ENCODE measurements around the gene PRELID2.

PRELID2 gene

DNA sequence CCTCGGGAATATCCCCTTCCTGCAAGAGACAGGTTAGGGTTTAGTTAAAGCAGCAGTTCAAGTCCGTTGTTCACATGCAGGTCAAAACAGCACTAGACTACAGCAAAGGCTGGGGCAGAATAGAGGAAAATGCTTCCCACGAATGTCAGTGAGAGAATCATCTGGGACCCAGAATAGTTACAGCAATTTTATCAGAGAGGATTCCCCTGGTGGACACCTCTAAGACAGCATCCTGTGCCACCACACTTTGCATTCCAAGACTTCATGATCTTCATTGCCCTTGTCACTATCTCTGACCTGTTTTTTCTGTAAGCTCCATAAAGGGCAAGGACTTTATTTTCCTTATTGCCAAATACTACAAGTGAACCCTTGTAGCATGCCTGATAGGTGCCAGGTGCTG, 24.8 kb upstream of the PRELID2 start:
- no peak for TF ChIP-seq CTCF (conservative IDR thresholded peaks at IDR 0.05)

DNA sequence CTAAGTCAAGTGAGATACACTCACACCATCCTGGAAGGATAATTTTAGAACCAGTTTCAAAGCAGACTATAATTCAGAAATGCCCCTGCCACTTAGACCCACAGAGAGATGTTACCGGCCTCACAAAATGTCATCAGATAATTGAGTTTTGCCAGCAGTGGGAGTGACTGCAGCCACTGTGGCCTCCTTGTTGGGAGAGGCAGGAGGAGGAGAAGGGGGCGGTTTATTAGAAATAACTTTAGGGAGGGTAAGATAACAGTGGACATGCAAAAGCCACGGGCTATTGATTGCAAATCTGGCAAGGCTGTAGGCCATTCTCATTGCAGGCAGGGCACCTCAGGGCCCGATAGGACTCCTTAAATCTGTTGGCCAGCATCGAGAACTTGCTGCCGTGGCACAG, 24.3 kb upstream of the PRELID2 start:
- no peak for TF ChIP-seq CTCF (conservative IDR thresholded peaks at IDR 0.05)

More for the DNA sequence above, 24.8 kb upstream of the PRELID2 start:
- H3K27ac ChIP-seq: no peak overlapping the region

DNA sequence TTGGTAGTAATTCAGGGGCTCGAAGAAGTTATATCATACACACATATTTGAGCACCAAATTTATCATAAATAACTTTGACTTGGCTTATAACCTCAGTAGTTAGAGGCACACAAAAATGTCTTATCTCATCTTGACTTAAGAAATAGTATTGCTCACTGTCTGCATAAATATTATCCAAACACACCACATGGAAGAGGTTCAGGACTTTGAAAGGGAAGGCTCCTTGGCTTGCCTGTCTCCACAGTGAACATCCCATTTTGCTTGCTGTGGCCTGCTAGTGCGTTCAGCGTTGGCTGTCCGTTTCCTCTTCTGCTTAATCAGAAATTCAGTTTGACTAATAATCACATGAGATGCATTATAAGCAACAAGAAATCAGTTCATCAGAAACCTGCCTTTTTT, 23.8 kb upstream of the PRELID2 start:
- no peak for TF ChIP-seq CTCF (conservative IDR thresholded peaks at IDR 0.05)
- H3K27ac ChIP-seq: no peak overlapping the region

More for the DNA sequence above, 24.3 kb upstream of the PRELID2 start:
- no peak overlapping the region for H3K27ac ChIP-seq

DNA sequence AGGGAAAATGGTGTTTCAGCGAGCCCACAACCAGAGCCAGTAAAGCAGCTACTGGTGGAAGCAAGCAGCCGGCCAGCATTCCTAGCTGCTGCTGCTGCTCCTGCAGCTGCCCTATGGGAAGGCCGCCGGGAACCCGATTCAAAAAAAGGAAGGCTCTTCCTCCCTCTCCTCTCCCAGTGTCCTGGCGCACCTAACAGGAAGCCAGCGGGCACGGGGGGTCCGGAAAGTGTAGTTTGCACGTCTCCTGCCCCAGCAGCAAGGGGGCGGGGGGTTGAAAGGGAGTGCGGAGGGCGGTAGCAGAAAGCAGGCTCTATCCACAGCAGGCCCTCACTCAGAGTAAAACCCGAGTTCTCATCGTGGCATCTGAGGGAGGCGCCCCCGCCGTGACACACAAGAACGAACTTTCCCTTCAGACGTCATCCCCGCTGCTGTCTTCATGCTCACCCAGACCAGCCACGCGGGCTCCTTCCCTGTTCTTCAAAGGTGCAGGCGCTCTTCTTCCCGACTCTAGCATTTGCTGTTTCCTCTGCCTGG, 21.2 kb upstream of the PRELID2 start:
- H3K27ac ChIP-seq: no peak overlapping the region
- TF ChIP-seq CTCF (conservative IDR thresholded peaks at IDR 0.05): no peak

GRCh38 chr5:145855763-145856267, 20.7 kb upstream of the PRELID2 start:
- H3K27ac ChIP-seq: no peak overlapping the region
- TF ChIP-seq CTCF (conservative IDR thresholded peaks at IDR 0.05): no peak

GRCh38 chr5:145854651-145855258, 19.6 kb upstream of the PRELID2 start:
- no peak overlapping the region for H3K27ac ChIP-seq
- TF ChIP-seq CTCF (conservative IDR thresholded peaks at IDR 0.05): no peak

GRCh38 chr5:145853781-145854376, 18.7 kb upstream of the PRELID2 start:
- no peak for TF ChIP-seq CTCF (conservative IDR thresholded peaks at IDR 0.05)
- H3K27ac ChIP-seq: no peak overlapping the region

Measured in VCaP (cell line).